Parathyroid adenoma (tissue), 2 donors: ENCODE results near the gene NLRC4.

Experiments used
- H2AFZ ChIP-seq: fragments of 300-600 bp; sonication (generic); one replicate; pipeline ENCODE4 v1.7.0; 2017; ENCODE audit warnings: antibody characterized with exemption, mild to moderate bottlenecking
- H3K27ac ChIP-seq: fragments of 300-600 bp; sonication (generic); one replicate; pipeline ENCODE4 v1.7.0; 2017
- H3K27me3 ChIP-seq: fragments of 300-600 bp; sonication (generic); one replicate; pipeline ENCODE4 v1.7.0; 2017; ENCODE audit warnings: low read length; ENCODE audit not compliant: control insufficient read depth, insufficient read depth
- H3K36me3 ChIP-seq: fragments of 300-600 bp; sonication (generic); one replicate; pipeline ENCODE4 v1.7.0; 2017; ENCODE audit warnings: low read length; ENCODE audit not compliant: control insufficient read depth, insufficient read depth
- H3K4me1 ChIP-seq: fragments of 300-600 bp; sonication (generic); one replicate; pipeline ENCODE4 v1.7.0; 2017; ENCODE audit warnings: control low read depth
- H3K4me2 ChIP-seq: fragments of 300-600 bp; sonication (generic); one replicate; pipeline ENCODE4 v1.7.0; 2017; ENCODE audit warnings: low read length
- H3K4me3 ChIP-seq: fragments of 300-600 bp; sonication (generic); one replicate; pipeline ENCODE4 v1.7.0; 2017; ENCODE audit warnings: low read depth, low read length
- H3K79me2 ChIP-seq: fragments of 300-600 bp; sonication (generic); one replicate; pipeline ENCODE4 v1.7.0; 2017; ENCODE audit warnings: control low read depth
- H3K9ac ChIP-seq: fragments of 300-600 bp; sonication (generic); one replicate; pipeline ENCODE4 v1.7.0; 2017; ENCODE audit warnings: mild to moderate bottlenecking
- H3K9me3 ChIP-seq: fragments of 300-600 bp; sonication (generic); one replicate; pipeline ENCODE4 v1.7.0; 2017; ENCODE audit warnings: low read length; ENCODE audit not compliant: control insufficient read depth
- CTCF ChIP-seq: fragments of 300-600 bp; sonication (generic); IDR thresholded peaks from one replicate; pipeline ENCODE4 v1.7.0; 2017; ENCODE audit warnings: antibody characterized with exemption, mild to moderate bottlenecking
- donor health status: primary hyperparathyroidism.

Gene NLRC4

DNA sequence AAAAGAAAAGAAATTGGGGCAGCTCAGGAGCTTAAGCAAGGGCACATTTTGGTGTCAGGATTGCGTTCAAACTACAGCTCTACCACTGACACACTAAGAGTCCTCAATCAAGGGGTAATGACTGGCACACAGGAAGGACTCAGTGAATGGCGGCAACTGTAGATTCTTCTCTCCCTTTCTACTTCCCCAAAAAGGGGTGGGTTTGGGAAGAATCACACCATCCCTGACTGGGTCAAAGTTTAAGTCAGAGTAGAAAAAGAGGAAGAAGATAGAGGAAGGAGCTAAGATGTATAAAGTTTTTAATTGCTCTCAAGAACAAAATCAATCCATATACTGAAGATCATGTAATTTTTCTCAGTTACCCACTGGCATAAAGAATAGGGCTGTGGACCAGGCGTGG, 2.6 kb downstream of the NLRC4 start:
- H3K36me3 ChIP-seq: no peaks in the 10 kb centered on the region
- no peak overlapping the region for H3K4me3 ChIP-seq
- H3K79me2 ChIP-seq: no peaks in the 10 kb centered on the region
- no peak overlapping the region for H3K27ac ChIP-seq
- H2AFZ ChIP-seq: no peak overlapping the region
- no peaks in the 10 kb centered on the region for H3K27me3 ChIP-seq
- no peak overlapping the region for H3K4me2 ChIP-seq
- no peak overlapping the region for H3K9ac ChIP-seq
- H3K9me3 ChIP-seq: no peaks in the 10 kb centered on the region
- H3K4me1 ChIP-seq: no peaks in the 10 kb centered on the region
- TF ChIP-seq CTCF: no peak

DNA sequence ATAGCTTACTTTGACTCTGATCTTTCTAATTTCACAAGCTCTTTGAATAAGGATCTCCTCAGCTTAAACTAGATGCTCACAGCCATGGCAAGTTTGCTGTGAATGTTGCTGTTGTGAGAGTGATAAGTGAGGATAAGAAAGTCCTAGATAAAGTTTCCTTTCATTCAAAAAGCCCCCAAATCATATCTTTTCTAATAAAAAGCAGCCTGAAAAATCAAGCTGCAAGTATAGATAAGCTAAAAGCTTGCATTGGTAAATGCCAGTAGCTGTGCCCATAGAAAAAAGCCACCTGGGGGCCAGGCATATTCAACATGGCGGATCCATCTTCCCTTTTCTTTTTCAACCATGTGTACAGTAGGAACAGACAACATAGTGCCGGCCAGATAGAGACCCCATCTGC, 4.3 kb downstream of the NLRC4 start:
- Histone ChIP-seq H3K9ac (no peak overlapping the region), H2AFZ (no peak overlapping the region), H3K9me3 (no peaks in the 10 kb centered on the region), H3K36me3 (no peaks in the 10 kb centered on the region), H3K79me2 (no peaks in the 10 kb centered on the region), H3K4me1 (no peaks in the 10 kb centered on the region), H3K4me3 (no peak overlapping the region), H3K4me2 (no peak overlapping the region), H3K27me3 (no peaks in the 10 kb centered on the region), H3K27ac (no peak overlapping the region)
- TF ChIP-seq CTCF: no peak

DNA sequence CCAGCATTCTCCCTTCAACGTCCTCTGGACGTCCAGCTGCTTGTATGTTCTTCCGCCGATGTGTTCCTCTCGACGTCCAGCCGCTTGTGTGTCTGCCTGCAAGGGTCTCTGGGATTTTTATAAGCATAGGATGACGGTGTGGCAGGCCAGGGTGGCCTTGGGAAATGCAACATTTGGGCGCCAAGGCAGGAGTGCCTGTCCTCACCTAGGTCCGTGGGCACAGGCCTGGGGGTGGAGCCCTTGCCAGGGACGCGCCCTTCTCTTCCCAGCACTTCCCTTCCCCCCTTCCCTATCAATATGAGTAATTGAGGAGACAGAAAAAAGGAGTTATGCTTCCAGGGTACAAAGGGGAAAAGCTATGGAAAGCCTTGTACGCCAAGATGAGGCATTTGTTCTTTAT, 6.4 kb downstream of the NLRC4 start:
- Histone ChIP-seq H3K4me2 (no peak overlapping the region), H3K79me2 (no peaks in the 10 kb centered on the region), H3K4me1 (no peaks in the 10 kb centered on the region), H3K27ac (no peak overlapping the region), H3K9ac (no peak overlapping the region), H2AFZ (no peak overlapping the region), H3K9me3 (no peaks in the 10 kb centered on the region), H3K27me3 (no peaks in the 10 kb centered on the region), H3K4me3 (no peak overlapping the region), H3K36me3 (no peaks in the 10 kb centered on the region)
- no peak for TF ChIP-seq CTCF

- Histone ChIP-seq H2AFZ (no peak overlapping the region), H3K9me3 (no peaks in the 10 kb centered on the region), H3K79me2 (no peaks in the 10 kb centered on the region), H3K4me1 (no peaks in the 10 kb centered on the region), H3K27ac (no peak overlapping the region), H3K9ac (no peak overlapping the region), H3K27me3 (no peaks in the 10 kb centered on the region), H3K4me2 (no peak overlapping the region), H3K4me3 (no peak overlapping the region), H3K36me3 (no peaks in the 10 kb centered on the region)
- TF ChIP-seq CTCF: no peak
Measured at GRCh38 chr2:32250290-32250689, 14.4 kb downstream of the NLRC4 start.

DNA sequence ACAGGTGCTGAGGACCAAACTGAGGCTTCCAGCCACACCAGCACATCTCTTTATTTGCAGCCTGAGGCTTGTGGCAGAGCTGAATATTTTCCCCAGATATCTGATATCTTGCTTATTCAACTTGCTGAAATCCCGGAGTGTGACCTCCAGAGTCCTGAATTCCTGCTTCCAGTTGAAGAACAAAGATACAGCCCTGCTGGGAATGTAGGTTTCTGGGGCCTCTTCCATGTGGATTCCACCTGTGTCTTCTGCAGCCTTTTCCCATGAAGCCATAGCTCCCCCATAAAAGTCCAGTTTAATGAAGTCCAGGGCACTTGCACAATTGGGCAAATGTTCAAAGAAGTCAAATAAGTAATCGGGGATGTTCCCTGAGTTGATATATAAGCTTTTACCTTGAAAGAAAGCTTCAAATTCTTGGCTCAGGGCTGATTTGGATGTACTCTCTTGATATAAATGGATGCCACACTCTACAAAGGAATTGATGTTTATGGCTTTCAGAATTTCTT, 14.9 kb downstream of the NLRC4 start:
- H3K36me3 ChIP-seq: no peaks in the 10 kb centered on the region
- H3K4me3 ChIP-seq: no peak overlapping the region
- H2AFZ ChIP-seq: no peak overlapping the region
- no peak overlapping the region for H3K9ac ChIP-seq
- H3K79me2 ChIP-seq: no peaks in the 10 kb centered on the region
- no peaks in the 10 kb centered on the region for H3K27me3 ChIP-seq
- no peak for TF ChIP-seq CTCF
- no peaks in the 10 kb centered on the region for H3K9me3 ChIP-seq
- no peaks in the 10 kb centered on the region for H3K4me1 ChIP-seq
- no peak overlapping the region for H3K27ac ChIP-seq
- no peak overlapping the region for H3K4me2 ChIP-seq
